A549 (cell line): Measurements from ENCODE around the gene ARHGEF28. TPM values are rescaled to one million over a fixed set of nuclear protein-coding genes. Genes with fewer than 3 reads are reported as not detected.

Experiments used
- ATAC-seq, 2 experiments: fragments of 200-7000 bp in 1 of 2; fragments of >200 bp in 1 of 2; cut with Nextera tagmentation in 1 of 2; cut with Tn5 transposase in 1 of 2; 3 replicates each; pipeline versions ENCODE4 v1.8.0 to v1.9.1; 2018 to 2020; ENCODE audit warnings: mild to moderate bottlenecking in 1 of 2, moderate library complexity in 1 of 2
- CTCF ChIA-PET: fragments of 300-600 bp; sonication (Branson Sonifier 250); formaldehyde crosslinking; extraction: SDS; loops from one replicate; lab custom pipeline; 2021; ENCODE audit warnings: antibody characterized with exemption, inconsistent platforms; lab: Yijun Ruan, JAX
- POLR2A ChIA-PET: fragments of 350-600 bp; formaldehyde crosslinking; extraction: SDS; loops from one replicate; lab custom pipeline; 2021; ENCODE audit warnings: antibody characterized with exemption, inconsistent platforms; lab: Yijun Ruan, JAX
- DNase-seq, 2 experiments: peaks; one replicate each; pipeline versions ENCODE4 v3.0.0 to v3.0.0-alpha.2; 2011 to 2016; ENCODE audit warnings: low read depth in 1 of 2, low spot score in 1 of 2
- FAIRE-seq: peaks from 2 replicates; lab custom pipeline; 2011; peaks lifted over from hg19 to GRCh38; lab: Jason Lieb, UNC
- H3K27ac ChIP-seq, 2 experiments: fragments of >200 bp; sonication (Bioruptor Twin); formaldehyde crosslinking; 3 replicates each; pipeline ENCODE4 v1.5.1; 2016 to 2017
- H3K4me1 ChIP-seq: fragments of >200 bp; sonication (Bioruptor Twin); formaldehyde crosslinking; 3 replicates; pipeline ENCODE4 v1.6.1; 2016
- H3K4me2 ChIP-seq: fragments of >200 bp; sonication (Bioruptor Twin); formaldehyde crosslinking; 3 replicates; pipeline ENCODE4 v1.6.1; 2016
- H3K4me3 ChIP-seq: fragments of >200 bp; sonication (Bioruptor Twin); formaldehyde crosslinking; 3 replicates; pipeline ENCODE4 v1.5.1; 2016
- H3K9me3 ChIP-seq: fragments of >200 bp; sonication (Bioruptor Twin); formaldehyde crosslinking; 3 replicates; pipeline ENCODE4 v1.6.1; 2016
- ATOH8 ChIP-seq: fragments of 250-450 bp; sonication (Bioruptor Pico); IDR thresholded peaks from 2 replicates; pipeline ENCODE4 v1.5.0; 2020; ENCODE audit warnings: low read depth, mild to moderate bottlenecking, moderate library complexity
- CBX2 ChIP-seq: fragments of 200-600 bp; sonication (generic); IDR thresholded peaks from 2 replicates; pipeline ENCODE4 v1.6.1; 2016; ENCODE audit warnings: low read depth, mild to moderate bottlenecking, borderline replicate concordance
- CEBPB ChIP-seq, 2 experiments: fragments of >200 bp in 1 of 2; sonication (Bioruptor Twin) in 1 of 2; formaldehyde crosslinking in 1 of 2; IDR thresholded peaks; 2 replicates each; pipeline ENCODE4 v1.6.1; 2012 to 2016
- CHD2 ChIP-seq: fragments of 150-350 bp; IDR thresholded peaks from 2 replicates; pipeline ENCODE4 v1.6.1; 2014; ENCODE audit warnings: low read length; ENCODE audit not compliant: partially characterized antibody
- CHD4 ChIP-seq: fragments of 200-600 bp; sonication (generic); IDR thresholded peaks from 2 replicates; pipeline ENCODE4 v1.6.1; 2016; ENCODE audit warnings: antibody characterized with exemption, mild to moderate bottlenecking, borderline replicate concordance
- FOSB ChIP-seq: fragments of 250-450 bp; sonication (Bioruptor Pico); IDR thresholded peaks from 2 replicates; pipeline ENCODE4 v1.5.0; 2020; ENCODE audit warnings: mild to moderate bottlenecking, moderate library complexity
- FOXS1 ChIP-seq: fragments of 250-450 bp; sonication (Bioruptor Pico); IDR thresholded peaks from 2 replicates; pipeline ENCODE4 v1.5.0; 2020; ENCODE audit warnings: mild to moderate bottlenecking, moderate library complexity
- HEYL ChIP-seq: fragments of 250-450 bp; sonication (Bioruptor Pico); IDR thresholded peaks from 2 replicates; pipeline ENCODE4 v1.8.0; 2021; ENCODE audit warnings: mild to moderate bottlenecking, moderate library complexity
- HOXA7 ChIP-seq: fragments of 250-450 bp; sonication (Bioruptor Pico); IDR thresholded peaks from 2 replicates; pipeline ENCODE4 v1.5.0; 2020; ENCODE audit warnings: mild to moderate bottlenecking, moderate library complexity
- MAFK ChIP-seq: fragments of 450-650 bp; IDR thresholded peaks from 2 replicates; pipeline ENCODE4 v1.6.1; 2014; ENCODE audit not compliant: partially characterized antibody
- MAZ ChIP-seq: fragments of 150-350 bp; IDR thresholded peaks from 2 replicates; pipeline ENCODE4 v1.6.1; 2014; ENCODE audit warnings: antibody characterized with exemption, low read depth, low read length, borderline replicate concordance
- NR3C1 ChIP-seq: fragments of >200 bp; sonication (Bioruptor Twin); formaldehyde crosslinking; IDR thresholded peaks from 3 replicates; pipeline ENCODE4 v1.6.1; 2017
- POLR2A ChIP-seq: IDR thresholded peaks from 2 replicates; pipeline ENCODE4 v1.6.1; 2012; ENCODE audit warnings: mild to moderate bottlenecking, low read length
- REST ChIP-seq: fragments of 200-600 bp; sonication (generic); IDR thresholded peaks from 2 replicates; pipeline ENCODE4 v1.6.1; 2016; ENCODE audit warnings: antibody characterized with exemption, mild to moderate bottlenecking, moderate library complexity
- RNF2 ChIP-seq: fragments of 200-600 bp; sonication (generic); IDR thresholded peaks from 2 replicates; pipeline ENCODE4 v1.6.1; 2016; ENCODE audit warnings: low read depth, mild to moderate bottlenecking, antibody characterized with exemption, moderate library complexity, borderline replicate concordance
- TFCP2L1 ChIP-seq: fragments of 250-450 bp; sonication (Bioruptor Pico); IDR thresholded peaks from 2 replicates; pipeline ENCODE4 v1.5.0; 2021; ENCODE audit warnings: mild to moderate bottlenecking
- TP53 ChIP-seq: fragments of 250-450 bp; sonication (Bioruptor Pico); IDR thresholded peaks from 2 replicates; pipeline ENCODE4 v1.5.0; 2021; ENCODE audit warnings: mild to moderate bottlenecking, moderate library complexity
- ZFP36 ChIP-seq: fragments of 450-650 bp; IDR thresholded peaks from 2 replicates; pipeline ENCODE4 v1.6.1; 2014; ENCODE audit warnings: borderline replicate concordance; ENCODE audit not compliant: partially characterized antibody
- ZSCAN20 ChIP-seq: fragments of 250-450 bp; sonication (Bioruptor Pico); IDR thresholded peaks from 2 replicates; pipeline ENCODE4 v1.8.0; 2022; ENCODE audit warnings: mild to moderate bottlenecking, moderate library complexity
- WGBS: methylation state at CpG from one replicate; pipeline ENCODE4 v1.1.6; 2017; ENCODE audit errors: missing lambda C conversion rate; 5-methylcytosine and 5-hydroxymethylcytosine counted together
- polyA plus RNA-seq, 4 experiments: library from polyadenylated mRNA; depleted of rRNA in 3 of 4; stranded (reverse); fragments of >200 nt; fragmentation: RNase III in 1 of 4; extraction: RNeasy Plus Mini Kit Qiagen cat#74134 plus additional on column Dnase treatment in 1 of 4; gene quantifications; 2 replicates in 3 of 4; 3 replicates in 1 of 4; pipeline ENCODE4 v1.2.3, GENCODE V29; 2011 to 2017
- TF ChIP-seq, protein P1 (sequence below): IDR thresholded peaks from 2 replicates; pipeline ENCODE4 v1.6.1; 2012

ARHGEF28 gene
- polyA plus RNA-seq, 2 of the 4 experiments (the other 2 are of a cell fraction) = 17.0 to 22.3 TPM

DNA sequence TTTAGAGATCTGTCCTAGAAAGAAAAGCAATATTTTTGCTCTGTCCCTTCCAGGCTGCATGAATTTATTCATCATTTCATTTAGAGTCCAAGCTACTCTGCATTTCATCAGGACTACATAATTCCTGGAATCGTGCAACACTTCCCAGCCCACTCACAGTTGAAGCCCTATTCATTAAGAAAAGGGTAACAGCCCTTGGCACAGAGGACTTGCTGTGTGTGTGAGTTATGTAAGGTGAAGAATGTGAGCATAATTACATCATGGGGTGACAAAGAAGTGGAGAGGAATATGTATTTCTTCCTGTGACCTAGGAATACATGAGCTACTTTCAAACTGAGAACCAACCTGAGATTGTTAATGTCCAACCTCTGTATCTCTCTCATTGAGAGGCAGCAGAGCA, 317.4 kb downstream of the ARHGEF28 start:
- FAIRE-seq (no peak), DNase-seq (no peak), ATAC-seq (no peak)
- ChIA-PET CTCF (interaction anchor here (1.0 to 1.2 kb wide), 4 partner anchors 25 to 698 kb away, joined by 3 read pairs; partner anchors contain the start of gene ENC1), POLR2A (no interaction called here)
- Histone ChIP-seq H3K4me1 (peaks cover 10% of the 10 kb centered on the region; the same call in 2 of the 3 replicates), H3K4me2 (no peak overlapping the region), H3K27ac (no peak overlapping the region), H3K9me3 (peaks cover 13% of the 10 kb centered on the region; the same call in 2 of the 3 replicates), H3K4me3 (no peak overlapping the region)
- no peak for TF ChIP-seq HEYL (CRISPR knock-in tag)
- TF ChIP-seq FOSB (CRISPR knock-in tag) = no peak
- no peak for TF ChIP-seq CEBPB (IDR thresholded peaks at IDR 0.05)
- TF ChIP-seq, protein P1, sequence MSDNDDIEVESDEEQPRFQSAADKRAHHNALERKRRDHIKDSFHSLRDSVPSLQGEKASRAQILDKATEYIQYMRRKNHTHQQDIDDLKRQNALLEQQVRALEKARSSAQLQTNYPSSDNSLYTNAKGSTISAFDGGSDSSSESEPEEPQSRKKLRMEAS = no peak
- TF ChIP-seq MAFK = no peak
- no peak for TF ChIP-seq RNF2
- TF ChIP-seq TP53 (CRISPR knock-in tag) = no peak
- no peak for TF ChIP-seq HOXA7 (CRISPR knock-in tag)
- TF ChIP-seq CHD4 = no peak
- TF ChIP-seq CHD2 = no peak
- TF ChIP-seq NR3C1 = no peak
- no peak for TF ChIP-seq ZFP36
- no peak for TF ChIP-seq POLR2A
- TF ChIP-seq TFCP2L1 (CRISPR knock-in tag) = no peak
- no peak for TF ChIP-seq REST
- TF ChIP-seq FOXS1 (CRISPR knock-in tag) = no peak
- no peak for TF ChIP-seq CBX2
- no peak for TF ChIP-seq ZSCAN20
- no peak for TF ChIP-seq ATOH8 (CRISPR knock-in tag)
- TF ChIP-seq MAZ = no peak
- WGBS = 80% methylated on average over 1 of the region's 1 CpG

DNA sequence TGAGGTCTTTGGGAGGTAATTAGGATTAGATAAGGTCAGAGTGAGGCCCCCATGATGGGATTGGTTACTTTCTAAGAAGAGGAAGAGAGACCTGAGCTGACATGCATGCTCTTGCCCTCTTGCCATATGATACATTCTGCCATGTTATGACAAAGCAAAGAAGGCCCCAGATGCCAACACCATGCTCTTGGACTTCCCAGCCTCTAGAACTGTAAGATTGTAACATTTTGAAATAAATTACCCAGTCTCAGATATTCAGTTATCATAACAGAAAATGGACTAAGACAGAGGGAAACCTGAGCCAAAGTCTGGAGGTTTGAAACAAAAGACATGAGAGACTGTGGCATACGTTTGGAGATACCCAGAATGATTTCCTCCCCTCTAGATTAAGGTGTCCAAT, 318.6 kb downstream of the ARHGEF28 start:
- no peak overlapping the region for H3K4me3 ChIP-seq
- H3K4me2 ChIP-seq = no peak overlapping the region
- ChIA-PET CTCF (interaction anchor here (1.2 to 1.9 kb wide), 3 partner anchors 52 to 697 kb away, joined by 3 to 7 read pairs (median 3); partner anchors contain the start of gene ENC1), POLR2A (no interaction called here)
- FAIRE-seq = no peak
- WGBS = 74% methylated on average over 1 of the region's 1 CpG
- TF ChIP-seq TFCP2L1 (CRISPR knock-in tag) = no peak
- no peak overlapping the region for H3K27ac ChIP-seq
- ATAC-seq = no peak
- DNase-seq = no peak
- no peaks in the 10 kb centered on the region; the same call in 2 of the 3 replicates for H3K4me1 ChIP-seq
- peaks cover 13% of the 10 kb centered on the region; the same call in 2 of the 3 replicates for H3K9me3 ChIP-seq
